ENCODE measurements around the gene NCAM2. TPM values are rescaled to one million over a fixed set of nuclear protein-coding genes. Genes with fewer than 3 reads are reported as not detected.
A peak's percentile ranks its signal among the peaks of the same experiment; 100 is the strongest.

NCAM2 gene
- polyA plus RNA-seq, 3 donors: not detected

DNA sequence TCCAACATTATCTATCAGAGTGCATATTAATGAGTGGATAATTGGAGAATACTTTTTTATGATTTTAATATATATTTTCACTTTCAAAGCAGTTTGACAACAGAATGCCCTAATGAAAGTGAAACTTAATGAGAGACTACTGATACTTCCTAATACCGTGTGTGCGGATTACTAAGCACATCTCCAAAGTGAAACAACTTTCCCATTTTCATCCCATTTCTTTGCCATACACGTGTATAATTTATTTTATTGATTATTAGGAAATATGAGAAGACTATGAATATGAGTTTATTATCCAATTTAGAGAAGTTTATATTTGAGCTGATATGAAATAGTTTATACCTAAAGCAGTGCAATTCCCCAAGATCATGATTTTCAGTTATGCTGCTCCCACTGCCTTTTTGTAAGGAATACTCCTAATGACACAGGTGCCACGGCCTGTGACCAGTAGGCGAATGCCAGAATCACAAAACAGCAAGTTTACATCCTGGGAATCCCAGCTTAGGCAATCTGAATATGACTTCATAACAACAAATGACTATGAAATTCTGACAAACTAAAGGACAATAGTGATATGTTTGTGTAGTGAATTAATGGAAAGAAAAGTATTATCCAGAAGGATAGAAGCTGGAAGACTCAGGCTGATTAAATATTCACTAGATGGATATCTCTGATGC, 202.9 kb downstream of the NCAM2 start:
- H3K27me3 ChIP-seq (ENCODE audit: control insufficient read depth in 2 of 2, insufficient read depth in 2 of 2, low read length in 2 of 2): no peaks in the 10 kb centered on the region
- H3K9me3 ChIP-seq (replicated peaks in 1 of 2; ENCODE audit: control insufficient read depth in 1 of 2, insufficient read depth in 1 of 2, low read length in 2 of 2): no peaks in the 10 kb centered on the region
- WGBS (ENCODE audit: insufficient coverage): no CpG with 5 or more reads among the region's 5 CpGs
- no peaks in the 10 kb centered on the region for H3K4me1 Mint-ChIP-seq
- peak in 2 of 3 donors; percentile 5 to 6 for DNase-seq
- H3K4me1 ChIP-seq (ENCODE audit: control insufficient read depth in 1 of 2, insufficient read depth in 2 of 2, low read length in 2 of 2): peaks cover 0 to 9% of the 10 kb centered on the region in 2 donors
- no peak overlapping the region for H3K27ac ChIP-seq (ENCODE audit: low read depth in 1 of 2, low read length in 2 of 2)
- H3K27ac Mint-ChIP-seq: peak overlapping the region in 1 of 7 donors; percentile 30
- H3K36me3 Mint-ChIP-seq: no peaks in the 10 kb centered on the region
- H3K9ac ChIP-seq (ENCODE audit: insufficient read depth, low read length, poor library complexity, severe bottlenecking): no peak overlapping the region
- H3K36me3 ChIP-seq (replicated peaks in 1 of 2; ENCODE audit: control insufficient read depth in 1 of 2, insufficient read depth in 2 of 2, low read length in 2 of 2): no peaks in the 10 kb centered on the region
- peak overlapping the region; percentile 14 to 38 (median 32) for H3K4me3 ChIP-seq (replicated peaks in 1 of 3; ENCODE audit: low read depth in 2 of 3, low read length in 3 of 3)
- no peaks in the 10 kb centered on the region for H3K27me3 Mint-ChIP-seq (ENCODE audit: low read depth in 3 of 3)
- peak overlapping the region; percentile 31 for H2AFZ ChIP-seq (ENCODE audit: insufficient read depth, low read depth, low read length, poor library complexity, severe bottlenecking)
- no peaks in the 10 kb centered on the region for H4K20me1 ChIP-seq (ENCODE audit: insufficient read depth, low read length)
- H3K9me3 Mint-ChIP-seq: peaks cover 0 to 2% (median 0%) of the 10 kb centered on the region in 7 donors
- no peaks in the 10 kb centered on the region for H3K79me2 ChIP-seq (ENCODE audit: insufficient read depth, low read length)
- H3K4me2 ChIP-seq (replicated peaks; ENCODE audit: extremely low read depth, low read length, poor library complexity, severe bottlenecking): peak overlapping the region; percentile 48
- TF ChIP-seq, protein P1, sequence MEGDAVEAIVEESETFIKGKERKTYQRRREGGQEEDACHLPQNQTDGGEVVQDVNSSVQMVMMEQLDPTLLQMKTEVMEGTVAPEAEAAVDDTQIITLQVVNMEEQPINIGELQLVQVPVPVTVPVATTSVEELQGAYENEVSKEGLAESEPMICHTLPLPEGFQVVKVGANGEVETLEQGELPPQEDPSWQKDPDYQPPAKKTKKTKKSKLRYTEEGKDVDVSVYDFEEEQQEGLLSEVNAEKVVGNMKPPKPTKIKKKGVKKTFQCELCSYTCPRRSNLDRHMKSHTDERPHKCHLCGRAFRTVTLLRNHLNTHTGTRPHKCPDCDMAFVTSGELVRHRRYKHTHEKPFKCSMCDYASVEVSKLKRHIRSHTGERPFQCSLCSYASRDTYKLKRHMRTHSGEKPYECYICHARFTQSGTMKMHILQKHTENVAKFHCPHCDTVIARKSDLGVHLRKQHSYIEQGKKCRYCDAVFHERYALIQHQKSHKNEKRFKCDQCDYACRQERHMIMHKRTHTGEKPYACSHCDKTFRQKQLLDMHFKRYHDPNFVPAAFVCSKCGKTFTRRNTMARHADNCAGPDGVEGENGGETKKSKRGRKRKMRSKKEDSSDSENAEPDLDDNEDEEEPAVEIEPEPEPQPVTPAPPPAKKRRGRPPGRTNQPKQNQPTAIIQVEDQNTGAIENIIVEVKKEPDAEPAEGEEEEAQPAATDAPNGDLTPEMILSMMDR (IDR thresholded peaks at IDR 0.05): no peak
- intact Hi-C loops (cut with micrococcal nuclease): no loop called here
- H3K4me3 Mint-ChIP-seq: no peak overlapping the region

DNA sequence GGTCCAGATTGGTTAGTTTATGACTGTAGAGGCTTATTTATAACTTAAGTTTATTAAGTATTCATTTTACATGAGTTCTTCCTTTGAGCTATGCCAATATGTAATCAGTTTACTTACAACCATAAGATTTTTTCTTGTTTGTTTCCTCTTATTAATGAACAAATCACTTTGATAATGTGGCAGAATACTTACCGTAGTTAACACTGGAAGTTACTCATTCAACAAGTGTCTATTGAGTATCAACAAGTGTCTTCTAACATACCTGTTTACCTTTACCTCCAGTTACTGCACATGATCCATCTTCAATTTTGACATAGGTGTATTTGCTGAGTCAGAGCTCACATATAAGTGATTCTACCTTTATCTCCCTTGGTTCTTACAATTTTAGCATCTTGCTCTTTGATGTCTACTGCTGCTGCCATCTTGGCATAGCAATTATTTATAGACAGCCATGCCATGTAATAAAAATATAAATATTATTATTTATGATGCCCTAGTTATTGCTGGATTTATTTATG, 205.7 kb downstream of the NCAM2 start:
- H2AFZ ChIP-seq (ENCODE audit: insufficient read depth, low read depth, low read length, poor library complexity, severe bottlenecking): no peak overlapping the region
- no peak overlapping the region for H3K27ac ChIP-seq (ENCODE audit: low read depth in 1 of 2, low read length in 2 of 2)
- no peak overlapping the region for H3K4me2 ChIP-seq (replicated peaks; ENCODE audit: extremely low read depth, low read length, poor library complexity, severe bottlenecking)
- no peaks in the 10 kb centered on the region for H4K20me1 ChIP-seq (ENCODE audit: insufficient read depth, low read length)
- H3K9ac ChIP-seq (ENCODE audit: insufficient read depth, low read length, poor library complexity, severe bottlenecking): no peak overlapping the region
- no peaks in the 10 kb centered on the region for H3K9me3 Mint-ChIP-seq
- no peaks in the 10 kb centered on the region for H3K9me3 ChIP-seq (replicated peaks in 1 of 2; ENCODE audit: control insufficient read depth in 1 of 2, insufficient read depth in 1 of 2, low read length in 2 of 2)
- no peak overlapping the region for H3K4me3 Mint-ChIP-seq
- no peak overlapping the region for H3K27ac Mint-ChIP-seq
- no peaks in the 10 kb centered on the region for H3K4me1 Mint-ChIP-seq
- H3K27me3 ChIP-seq (ENCODE audit: control insufficient read depth in 2 of 2, insufficient read depth in 2 of 2, low read length in 2 of 2): no peaks in the 10 kb centered on the region
- H3K27me3 Mint-ChIP-seq (ENCODE audit: low read depth in 3 of 3): no peaks in the 10 kb centered on the region
- no CpG with 5 or more reads among the region's 1 CpG for WGBS (ENCODE audit: insufficient coverage)
- no peak overlapping the region for H3K4me3 ChIP-seq (replicated peaks in 1 of 3; ENCODE audit: low read depth in 2 of 3, low read length in 3 of 3)
- H3K36me3 ChIP-seq (replicated peaks in 1 of 2; ENCODE audit: control insufficient read depth in 1 of 2, insufficient read depth in 2 of 2, low read length in 2 of 2): no peaks in the 10 kb centered on the region
- TF ChIP-seq, protein P1 (IDR thresholded peaks at IDR 0.05): no peak
- H3K4me1 ChIP-seq (ENCODE audit: control insufficient read depth in 1 of 2, insufficient read depth in 2 of 2, low read length in 2 of 2): peaks cover 0 to 9% of the 10 kb centered on the region in 2 donors
- intact Hi-C loops (cut with micrococcal nuclease): no loop called here
- no peak for DNase-seq
- H3K79me2 ChIP-seq (ENCODE audit: insufficient read depth, low read length): no peaks in the 10 kb centered on the region
- H3K36me3 Mint-ChIP-seq: no peaks in the 10 kb centered on the region

Measured in CD14-positive monocyte (primary cell).